HEK293 (cell line): Measurements from ENCODE around the gene MMP24.
A peak's percentile ranks its signal among the peaks of the same experiment; 100 is the strongest.

Source experiments
- CTCF ChIA-PET: fragments of 350-600 bp; formaldehyde crosslinking; extraction: SDS; loops from one replicate; lab custom pipeline; 2021; ENCODE audit warnings: antibody characterized with exemption; lab: Yijun Ruan, JAX
- POLR2A ChIA-PET: fragments of 300-600 bp; formaldehyde crosslinking; extraction: SDS; loops from one replicate; lab custom pipeline; 2020; ENCODE audit warnings: antibody characterized with exemption, inconsistent platforms; lab: Yijun Ruan, JAX
- H3K27ac ChIP-seq: fragments of 200-500 bp; sonication (Bioruptor generic); 2 replicates; pipeline ENCODE4 v1.5.1; 2014; ENCODE audit warnings: low read depth, low read length, control low read depth, inconsistent platforms; ENCODE audit errors: extremely low read depth
- H3K36me3 ChIP-seq, 2 experiments: fragments of 200-500 bp in 1 of 2; sonication (Bioruptor generic) in 1 of 2; 1 replicate in 1 of 2; 2 replicates in 1 of 2; pipeline ENCODE4 v1.5.1; 2014 to 2017; ENCODE audit warnings: inconsistent platforms in 2 of 2, low read length in 2 of 2; ENCODE audit not compliant: control insufficient read depth in 2 of 2, insufficient read depth in 1 of 2
- H3K4me1 ChIP-seq: fragments of 200-500 bp; sonication (Bioruptor generic); 2 replicates; pipeline ENCODE4 v1.5.1; 2014; ENCODE audit warnings: mild to moderate bottlenecking, low read length, inconsistent platforms; ENCODE audit not compliant: control insufficient read depth, insufficient read depth
- H3K4me3 ChIP-seq: 2 replicates; pipeline ENCODE4 v1.5.1; 2011; ENCODE audit warnings: low read depth, mild to moderate bottlenecking, control low read depth, low read length, moderate library complexity
- H3K9me3 ChIP-seq: fragments of 200-500 bp; sonication (Bioruptor generic); 2 replicates; pipeline ENCODE4 v1.5.1; 2014; ENCODE audit warnings: low read depth, low read length, inconsistent platforms; ENCODE audit not compliant: control insufficient read depth, insufficient read depth
- KLF8 ChIP-seq: fragments of 450-650 bp; formaldehyde crosslinking; IDR thresholded peaks from 2 replicates; pipeline ENCODE4 v1.5.1; 2016; ENCODE audit warnings: missing biosample characterization, missing genetic modification characterization
- SP2 ChIP-seq: fragments of 450-650 bp; formaldehyde crosslinking; IDR thresholded peaks from 2 replicates; pipeline ENCODE4 v1.5.1; 2016; ENCODE audit warnings: missing biosample characterization, missing genetic modification characterization
- TCF7L2 ChIP-seq: IDR thresholded peaks from 2 replicates; pipeline ENCODE4 v1.6.1; 2011; ENCODE audit warnings: low read depth, mild to moderate bottlenecking, inconsistent platforms, low read length, moderate library complexity, borderline replicate concordance
- ZBTB49 ChIP-seq: fragments of 450-650 bp; formaldehyde crosslinking; IDR thresholded peaks from 2 replicates; pipeline ENCODE4 v1.5.1; 2016; ENCODE audit warnings: missing biosample characterization, missing genetic modification characterization, low read depth
- ZFP3 ChIP-seq: fragments of 450-650 bp; formaldehyde crosslinking; IDR thresholded peaks from 2 replicates; pipeline ENCODE4 v1.5.1; 2016; ENCODE audit warnings: low read depth, missing biosample characterization, missing genetic modification characterization
- ZFP37 ChIP-seq: fragments of 450-650 bp; formaldehyde crosslinking; IDR thresholded peaks from 2 replicates; pipeline ENCODE4 v1.5.1; 2016; ENCODE audit warnings: missing biosample characterization, missing genetic modification characterization
- ZNF121 ChIP-seq: fragments of 450-650 bp; formaldehyde crosslinking; IDR thresholded peaks from 2 replicates; pipeline ENCODE4 v1.5.1; 2016; ENCODE audit warnings: missing biosample characterization, missing genetic modification characterization
- ZNF138 ChIP-seq: fragments of 450-650 bp; formaldehyde crosslinking; IDR thresholded peaks from 2 replicates; pipeline ENCODE4 v1.5.1; 2016; ENCODE audit warnings: missing biosample characterization, missing genetic modification characterization, borderline replicate concordance
- ZNF274 ChIP-seq, 2 experiments: fragments of 200-500 bp in 1 of 2; fragments of 450-650 bp in 1 of 2; sonication (Bioruptor generic) in 1 of 2; formaldehyde crosslinking in 1 of 2; IDR thresholded peaks; 2 replicates each; pipeline versions ENCODE4 v1.5.1 to v1.6.1; 2014 to 2016; ENCODE audit warnings: borderline replicate concordance in 1 of 2, inconsistent platforms in 1 of 2, low read length in 1 of 2, missing biosample characterization in 1 of 2, missing genetic modification characterization in 1 of 2
- ZNF37A ChIP-seq: fragments of 450-650 bp; IDR thresholded peaks from 2 replicates; pipeline ENCODE4 v1.5.1; 2018; ENCODE audit warnings: missing biosample characterization, missing genetic modification characterization
- ZNF423 ChIP-seq: fragments of 450-650 bp; formaldehyde crosslinking; IDR thresholded peaks from 2 replicates; pipeline ENCODE4 v1.5.1; 2016; ENCODE audit warnings: missing biosample characterization, missing genetic modification characterization
- ZNF544 ChIP-seq: fragments of 450-650 bp; formaldehyde crosslinking; IDR thresholded peaks from 2 replicates; pipeline ENCODE4 v1.5.0; 2017; ENCODE audit warnings: missing biosample characterization, missing genetic modification characterization
- ZNF600 ChIP-seq: fragments of 450-650 bp; formaldehyde crosslinking; IDR thresholded peaks from 2 replicates; pipeline ENCODE4 v1.5.1; 2016; ENCODE audit warnings: missing biosample characterization, missing genetic modification characterization
- ZNF654 ChIP-seq: fragments of 450-650 bp; formaldehyde crosslinking; IDR thresholded peaks from 2 replicates; pipeline ENCODE4 v1.5.1; 2016; ENCODE audit warnings: low read depth, missing biosample characterization, missing genetic modification characterization
- ZNF664 ChIP-seq: fragments of 450-650 bp; formaldehyde crosslinking; IDR thresholded peaks from 2 replicates; pipeline ENCODE4 v1.5.1; 2016; ENCODE audit warnings: missing biosample characterization, missing genetic modification characterization
- ZNF76 ChIP-seq: fragments of 450-650 bp; formaldehyde crosslinking; IDR thresholded peaks from 2 replicates; pipeline ENCODE4; 2016; ENCODE audit warnings: low read depth, missing biosample characterization, missing genetic modification characterization, borderline replicate concordance
- ZNF777 ChIP-seq: fragments of 450-650 bp; formaldehyde crosslinking; IDR thresholded peaks from 2 replicates; pipeline ENCODE4 v1.5.1; 2017; ENCODE audit warnings: missing biosample characterization, missing genetic modification characterization, borderline replicate concordance
- ZNF791 ChIP-seq: fragments of 450-650 bp; formaldehyde crosslinking; IDR thresholded peaks from 2 replicates; pipeline ENCODE4 v1.5.1; 2016; ENCODE audit warnings: missing biosample characterization, missing genetic modification characterization
- ZNF830 ChIP-seq: fragments of 450-650 bp; IDR thresholded peaks from 2 replicates; pipeline ENCODE4 v1.5.0; 2018; ENCODE audit warnings: missing biosample characterization, missing genetic modification characterization, low read depth, mild to moderate bottlenecking, moderate library complexity
- ZXDB ChIP-seq: fragments of 450-650 bp; formaldehyde crosslinking; IDR thresholded peaks from 2 replicates; pipeline ENCODE4 v1.5.1; 2016; ENCODE audit warnings: missing biosample characterization, missing genetic modification characterization
- TF ChIP-seq, protein P1 (sequence below): fragments of 450-650 bp; formaldehyde crosslinking; IDR thresholded peaks from 2 replicates; pipeline ENCODE4 v1.5.1; 2017; ENCODE audit warnings: missing biosample characterization, mild to moderate bottlenecking, missing genetic modification characterization, moderate library complexity
- TF ChIP-seq, protein P2 (sequence below): fragments of 450-650 bp; formaldehyde crosslinking; IDR thresholded peaks from 2 replicates; pipeline ENCODE4 v1.5.1; 2016; ENCODE audit warnings: missing biosample characterization, missing genetic modification characterization
- TF ChIP-seq, protein P3 (sequence below): fragments of 450-650 bp; formaldehyde crosslinking; IDR thresholded peaks from 2 replicates; pipeline ENCODE4 v1.5.1; 2016; ENCODE audit warnings: missing biosample characterization, missing genetic modification characterization
- TF ChIP-seq, protein P4 (sequence below): fragments of 450-650 bp; formaldehyde crosslinking; IDR thresholded peaks from 2 replicates; pipeline ENCODE4 v1.5.1; 2016; ENCODE audit warnings: missing biosample characterization, missing genetic modification characterization

MMP24 gene

DNA sequence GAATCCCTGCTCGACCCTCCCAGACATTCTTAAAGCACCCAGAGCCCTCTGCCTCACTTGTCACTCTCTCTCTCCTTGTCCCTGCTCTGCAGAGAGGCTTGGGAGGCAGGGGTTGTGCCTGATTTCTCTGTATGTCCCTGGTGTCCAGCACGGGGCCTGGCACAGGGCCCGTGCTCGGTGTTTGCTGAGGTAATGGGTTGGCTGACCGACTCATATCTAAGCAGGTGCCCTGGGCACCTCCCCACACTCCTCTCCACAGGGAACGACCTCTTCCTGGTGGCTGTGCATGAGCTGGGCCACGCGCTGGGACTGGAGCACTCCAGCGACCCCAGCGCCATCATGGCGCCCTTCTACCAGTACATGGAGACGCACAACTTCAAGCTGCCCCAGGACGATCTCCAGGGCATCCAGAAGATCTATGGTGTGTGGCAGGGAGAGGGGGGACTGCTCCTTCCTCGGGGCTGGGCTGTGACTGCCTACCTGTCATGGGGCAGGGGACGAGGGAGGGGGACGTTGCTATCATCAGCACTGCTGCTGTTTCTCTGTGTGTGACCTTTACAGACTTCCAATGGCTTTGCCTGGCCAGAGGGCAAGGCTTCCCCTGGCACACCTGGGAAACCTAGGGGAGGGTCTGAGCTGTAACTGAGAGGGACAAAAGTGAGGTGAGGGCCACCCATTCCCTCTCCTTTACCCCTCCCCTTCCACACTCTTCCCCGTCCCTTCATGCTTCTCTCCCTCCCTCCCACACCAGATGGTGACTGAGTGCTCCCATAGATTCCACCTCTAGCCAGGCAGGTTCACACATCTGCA, 37.2 kb downstream of the MMP24 start (continued):
- no peak for TF ChIP-seq ZBTB49 (tag by site-specific recombination)
- no peak for TF ChIP-seq ZNF138 (tag by site-specific recombination)

- ChIA-PET CTCF (interaction anchor here (0.6 to 11.4 kb wide), 9 partner anchors 13 to 168 kb away, joined by 3 to 150 read pairs (median 5); partner anchors contain the start of gene EDEM2), POLR2A (interaction anchor here (0.8 to 1.9 kb wide), 3 partner anchors 13 to 392 kb away, joined by 4 to 10 read pairs (median 5); partner anchors contain the start of genes GGT7 and MMP24OS)
- TF ChIP-seq ZFP37 (tag by site-specific recombination) (no peak), ZNF274 (IDR thresholded peaks at IDR 0.05; ENCODE audit: low read length) (no peak), ZNF274 (tag by site-specific recombination; IDR thresholded peaks at IDR 0.05; ENCODE audit: borderline replicate concordance) (no peak), ZNF777 (tag by site-specific recombination) (no peak), ZNF830 (no peak), TCF7L2 (no peak), ZNF600 (tag by site-specific recombination) (0 out of 2 replicates have a peak, but pooled peaks have one; percentile 36), ZNF423 (no peak), ZNF791 (no peak), KLF8 (no peak), ZNF544 (tag by site-specific recombination) (no peak), ZNF664 (tag by site-specific recombination) (no peak), ZNF76 (no peak), ZNF121 (tag by site-specific recombination) (no peak), ZXDB (tag by site-specific recombination) (no peak), ZNF37A (tag by site-specific recombination) (no peak), SP2 (tag by site-specific recombination) (no peak), ZNF654 (peak; percentile 26; the same call in 1 of the 2 replicates), ZFP3 (tag by site-specific recombination) (no peak)
- TF ChIP-seq, protein P1, sequence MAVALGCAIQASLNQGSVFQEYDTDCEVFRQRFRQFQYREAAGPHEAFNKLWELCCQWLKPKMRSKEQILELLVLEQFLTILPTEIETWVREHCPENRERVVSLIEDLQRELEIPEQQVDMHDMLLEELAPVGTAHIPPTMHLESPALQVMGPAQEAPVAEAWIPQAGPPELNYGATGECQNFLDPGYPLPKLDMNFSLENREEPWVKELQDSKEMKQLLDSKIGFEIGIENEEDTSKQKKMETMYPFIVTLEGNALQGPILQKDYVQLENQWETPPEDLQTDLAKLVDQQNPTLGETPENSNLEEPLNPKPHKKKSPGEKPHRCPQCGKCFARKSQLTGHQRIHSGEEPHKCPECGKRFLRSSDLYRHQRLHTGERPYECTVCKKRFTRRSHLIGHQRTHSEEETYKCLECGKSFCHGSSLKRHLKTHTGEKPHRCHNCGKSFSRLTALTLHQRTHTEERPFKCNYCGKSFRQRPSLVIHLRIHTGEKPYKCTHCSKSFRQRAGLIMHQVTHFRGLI (tag by site-specific recombination) = no peak
- TF ChIP-seq, protein P2, sequence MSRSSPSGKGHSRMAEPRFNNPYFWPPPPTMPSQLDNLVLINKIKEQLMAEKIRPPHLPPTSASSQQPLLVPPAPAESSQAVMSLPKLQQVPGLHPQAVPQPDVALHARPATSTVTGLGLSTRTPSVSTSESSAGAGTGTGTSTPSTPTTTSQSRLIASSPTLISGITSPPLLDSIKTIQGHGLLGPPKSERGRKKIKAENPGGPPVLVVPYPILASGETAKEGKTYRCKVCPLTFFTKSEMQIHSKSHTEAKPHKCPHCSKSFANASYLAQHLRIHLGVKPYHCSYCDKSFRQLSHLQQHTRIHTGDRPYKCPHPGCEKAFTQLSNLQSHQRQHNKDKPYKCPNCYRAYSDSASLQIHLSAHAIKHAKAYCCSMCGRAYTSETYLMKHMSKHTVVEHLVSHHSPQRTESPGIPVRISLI = 0 out of 2 replicates have a peak, but pooled peaks have one; percentile 24
- TF ChIP-seq, protein P3, sequence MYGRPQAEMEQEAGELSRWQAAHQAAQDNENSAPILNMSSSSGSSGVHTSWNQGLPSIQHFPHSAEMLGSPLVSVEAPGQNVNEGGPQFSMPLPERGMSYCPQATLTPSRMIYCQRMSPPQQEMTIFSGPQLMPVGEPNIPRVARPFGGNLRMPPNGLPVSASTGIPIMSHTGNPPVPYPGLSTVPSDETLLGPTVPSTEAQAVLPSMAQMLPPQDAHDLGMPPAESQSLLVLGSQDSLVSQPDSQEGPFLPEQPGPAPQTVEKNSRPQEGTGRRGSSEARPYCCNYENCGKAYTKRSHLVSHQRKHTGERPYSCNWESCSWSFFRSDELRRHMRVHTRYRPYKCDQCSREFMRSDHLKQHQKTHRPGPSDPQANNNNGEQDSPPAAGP (tag by site-specific recombination) = no peak
- TF ChIP-seq, protein P4, sequence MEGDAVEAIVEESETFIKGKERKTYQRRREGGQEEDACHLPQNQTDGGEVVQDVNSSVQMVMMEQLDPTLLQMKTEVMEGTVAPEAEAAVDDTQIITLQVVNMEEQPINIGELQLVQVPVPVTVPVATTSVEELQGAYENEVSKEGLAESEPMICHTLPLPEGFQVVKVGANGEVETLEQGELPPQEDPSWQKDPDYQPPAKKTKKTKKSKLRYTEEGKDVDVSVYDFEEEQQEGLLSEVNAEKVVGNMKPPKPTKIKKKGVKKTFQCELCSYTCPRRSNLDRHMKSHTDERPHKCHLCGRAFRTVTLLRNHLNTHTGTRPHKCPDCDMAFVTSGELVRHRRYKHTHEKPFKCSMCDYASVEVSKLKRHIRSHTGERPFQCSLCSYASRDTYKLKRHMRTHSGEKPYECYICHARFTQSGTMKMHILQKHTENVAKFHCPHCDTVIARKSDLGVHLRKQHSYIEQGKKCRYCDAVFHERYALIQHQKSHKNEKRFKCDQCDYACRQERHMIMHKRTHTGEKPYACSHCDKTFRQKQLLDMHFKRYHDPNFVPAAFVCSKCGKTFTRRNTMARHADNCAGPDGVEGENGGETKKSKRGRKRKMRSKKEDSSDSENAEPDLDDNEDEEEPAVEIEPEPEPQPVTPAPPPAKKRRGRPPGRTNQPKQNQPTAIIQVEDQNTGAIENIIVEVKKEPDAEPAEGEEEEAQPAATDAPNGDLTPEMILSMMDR = peak; percentile 53
- Histone ChIP-seq H3K9me3 (no peaks in the 10 kb centered on the region), H3K4me3 (no peak overlapping the region), H3K4me1 (no peaks in the 10 kb centered on the region), H3K36me3 (no peaks in the 10 kb centered on the region), H3K27ac (no peak overlapping the region)
Observed at GRCh38 chr20:35264755-35265154, 38.3 kb downstream of the MMP24 start.
